Activated CD8-positive, alpha-beta memory T cell treated with anti-CD3 and anti-CD28 coated beads, Interleukin-2, amount 10 ng/mL, durations not matched to agents 7 days and 5 days (primary cell): ENCODE data around the gene RCL1. TPM values are rescaled to one million over a fixed set of nuclear protein-coding genes. Genes with fewer than 3 reads are reported as not detected.
"Not testable (repeated sequence)": the region's sequence is repeated elsewhere in the genome, so short reads cannot be mapped to it uniquely, and the experiment has no call there.

Experiments used
- ATAC-seq: fragments of 150-1000 bp; cut with Tn5 transposase; one replicate; pipeline ENCODE4 v1.10.0; 2021; ENCODE audit warnings: moderate library complexity
- CTCF ChIA-PET: fragments of 350-600 bp; sonication (Branson Sonifier 250); formaldehyde crosslinking; loops from one replicate; lab custom pipeline; 2021; ENCODE audit warnings: antibody characterized with exemption; lab: Charles Lee
- DNase-seq: peaks from one replicate; pipeline ENCODE4 v3.0.0-alpha.2; 2020
- H3K27ac Mint-ChIP-seq: one replicate; pipeline ENCODE4 v1.8.0; 2021; ENCODE audit warnings: mild to moderate bottlenecking, mixed read lengths
- H3K27me3 Mint-ChIP-seq: one replicate; pipeline ENCODE4 v1.8.0; 2021; ENCODE audit warnings: mixed read lengths
- H3K36me3 Mint-ChIP-seq: one replicate; pipeline ENCODE4 v1.8.0; 2021; ENCODE audit warnings: mild to moderate bottlenecking, mixed read lengths
- H3K4me1 Mint-ChIP-seq: one replicate; pipeline ENCODE4 v1.8.0; 2021; ENCODE audit warnings: mixed read lengths
- H3K4me3 Mint-ChIP-seq: one replicate; pipeline ENCODE4 v1.8.0; 2021; ENCODE audit warnings: mild to moderate bottlenecking, moderate library complexity, mixed read lengths
- H3K9me3 Mint-ChIP-seq: one replicate; pipeline ENCODE4 v1.8.0; 2022; ENCODE audit warnings: low read depth, mixed read lengths
- total RNA-seq, 2 experiments: library from RNA; stranded (reverse); gene quantifications; one replicate each; pipeline ENCODE4 v1.2.3, GENCODE V29; 2021

The RCL1 gene
- total RNA-seq, 2 experiments from 2014 or later = 14.3 to 20.2 TPM

GRCh38 chr9:4788703-4789102 is 4.0 kb upstream of the RCL1 start:
- no peaks in the 10 kb centered on the region for H3K9me3 Mint-ChIP-seq
- CTCF ChIA-PET = interaction anchor here (0.6 to 1.2 kb wide), 3 partner anchors 36 to 564 kb away, joined by 3 read pairs; no protein-coding TSS in a partner anchor
- peaks cover 10% of the 10 kb centered on the region for H3K27me3 Mint-ChIP-seq
- H3K4me3 Mint-ChIP-seq = no peak overlapping the region
- no peaks in the 10 kb centered on the region for H3K36me3 Mint-ChIP-seq
- peaks cover 16% of the 10 kb centered on the region for H3K4me1 Mint-ChIP-seq
- ATAC-seq (no peak), DNase-seq (no peak)
- no peak overlapping the region for H3K27ac Mint-ChIP-seq

GRCh38 chr9:4792054-4792571 is 631 bp upstream of the RCL1 start:
- Mint-ChIP-seq H3K36me3 (peaks cover 4% of the 10 kb centered on the region), H3K4me1 (peaks cover 32% of the 10 kb centered on the region), H3K27ac (peak overlapping the region; percentile 58), H3K27me3 (no peaks in the 10 kb centered on the region), H3K4me3 (peak overlapping the region; percentile 96), H3K9me3 (no peaks in the 10 kb centered on the region)
- DNase-seq (no peak), ATAC-seq (peak; percentile 38)
- CTCF ChIA-PET = interaction anchor here (0.9 to 3.0 kb wide), 6 partner anchors 30 to 196 kb away, joined by 4 to 14 read pairs (median 8); partner anchors contain the start of gene JAK2

- CTCF ChIA-PET = interaction anchor here (0.9 to 3.0 kb wide), 12 partner anchors 24 to 796 kb away, joined by 3 to 14 read pairs (median 4); partner anchors contain the start of gene JAK2
- ATAC-seq = no peak
- peak overlapping the region; percentile 96 for H3K4me3 Mint-ChIP-seq
- peak overlapping the region; percentile 93 for H3K27ac Mint-ChIP-seq
- no peaks in the 10 kb centered on the region for H3K27me3 Mint-ChIP-seq
- H3K4me1 Mint-ChIP-seq = peaks cover 34% of the 10 kb centered on the region
- H3K36me3 Mint-ChIP-seq = peaks cover 4% of the 10 kb centered on the region
- H3K9me3 Mint-ChIP-seq = no peaks in the 10 kb centered on the region
- no peak for DNase-seq
These were observed 983 bp downstream of the RCL1 start for GRCh38 chr9:4793459-4794395.

GRCh38 chr9:4794691-4795090 is 1.9 kb downstream of the RCL1 start:
- DNase-seq (no peak), ATAC-seq (no peak)
- H3K27me3 Mint-ChIP-seq = no peaks in the 10 kb centered on the region
- no peak overlapping the region for H3K4me3 Mint-ChIP-seq
- no peak overlapping the region for H3K27ac Mint-ChIP-seq
- H3K9me3 Mint-ChIP-seq = no peaks in the 10 kb centered on the region
- CTCF ChIA-PET = interaction anchor here (1.1 to 2.9 kb wide), 3 partner anchors 23 to 193 kb away, joined by 3 to 11 read pairs (median 6); no protein-coding TSS in a partner anchor
- H3K4me1 Mint-ChIP-seq = peaks cover 39% of the 10 kb centered on the region
- peaks cover 4% of the 10 kb centered on the region for H3K36me3 Mint-ChIP-seq

GRCh38 chr9:4795108-4795507 is 2.4 kb downstream of the RCL1 start:
- DNase-seq, H3K27ac Mint-ChIP-seq, ATAC-seq, H3K36me3 Mint-ChIP-seq, H3K27me3 Mint-ChIP-seq, H3K4me3 Mint-ChIP-seq, H3K9me3 Mint-ChIP-seq: not testable (repeated sequence)
- H3K4me1 Mint-ChIP-seq = peaks cover 40% of the 10 kb centered on the region
- CTCF ChIA-PET = interaction anchor here (1.1 to 1.9 kb wide), 2 partner anchors 22 to 193 kb away, joined by 3 to 6 read pairs; no protein-coding TSS in a partner anchor

GRCh38 chr9:4796530-4796929 is 3.8 kb downstream of the RCL1 start:
- H3K27ac Mint-ChIP-seq = no peak overlapping the region
- no peak for ATAC-seq
- peaks cover 33% of the 10 kb centered on the region for H3K4me1 Mint-ChIP-seq

GRCh38 chr9:4796988-4797853 is 4.5 kb downstream of the RCL1 start:
- peaks cover 26% of the 10 kb centered on the region for H3K4me1 Mint-ChIP-seq
- H3K36me3 Mint-ChIP-seq = peaks cover 7% of the 10 kb centered on the region
- H3K4me3 Mint-ChIP-seq = no peak overlapping the region
- ATAC-seq (no peak), DNase-seq (no peak)
- H3K27ac Mint-ChIP-seq = no peak overlapping the region
- CTCF ChIA-PET = interaction anchor here (0.8 to 1.6 kb wide), 4 partner anchors 11 to 69 kb away, joined by 3 to 7 read pairs (median 4); no protein-coding TSS in a partner anchor
- no peaks in the 10 kb centered on the region for H3K27me3 Mint-ChIP-seq
- H3K9me3 Mint-ChIP-seq = no peaks in the 10 kb centered on the region

More at GRCh38 chr9:4796530-4796929, 3.8 kb downstream of the RCL1 start:
- H3K27me3 Mint-ChIP-seq = no peaks in the 10 kb centered on the region
- H3K4me3 Mint-ChIP-seq = no peak overlapping the region
- no peak for DNase-seq
- CTCF ChIA-PET = interaction anchor here (0.7 to 1.9 kb wide), 5 partner anchors 10 to 191 kb away, joined by 3 to 7 read pairs (median 4); no protein-coding TSS in a partner anchor
- H3K36me3 Mint-ChIP-seq = peaks cover 4% of the 10 kb centered on the region
- no peaks in the 10 kb centered on the region for H3K9me3 Mint-ChIP-seq

GRCh38 chr9:4797854-4798150 is 5.1 kb downstream of the RCL1 start:
- no peaks in the 10 kb centered on the region for H3K9me3 Mint-ChIP-seq
- peaks cover 26% of the 10 kb centered on the region for H3K4me1 Mint-ChIP-seq
- H3K27ac Mint-ChIP-seq = no peak overlapping the region
- CTCF ChIA-PET = interaction anchor here (1.6 kb wide), 1 partner anchor 19 kb away, joined by 7 read pairs; no protein-coding TSS in a partner anchor
- peaks cover 7% of the 10 kb centered on the region for H3K36me3 Mint-ChIP-seq
- H3K4me3 Mint-ChIP-seq = no peak overlapping the region
- H3K27me3 Mint-ChIP-seq = no peaks in the 10 kb centered on the region
- no peak for ATAC-seq
- DNase-seq = no peak

GRCh38 chr9:4798281-4799032 is 5.7 kb downstream of the RCL1 start:
- H3K36me3 Mint-ChIP-seq = peaks cover 7% of the 10 kb centered on the region
- no peak overlapping the region for H3K4me3 Mint-ChIP-seq
- DNase-seq = no peak
- no peaks in the 10 kb centered on the region for H3K27me3 Mint-ChIP-seq
- peak overlapping the region; percentile 4 for H3K27ac Mint-ChIP-seq
- no peak for ATAC-seq
- no peaks in the 10 kb centered on the region for H3K9me3 Mint-ChIP-seq
- CTCF ChIA-PET = no interaction called here
- H3K4me1 Mint-ChIP-seq = peaks cover 26% of the 10 kb centered on the region

GRCh38 chr9:4799033-4799430 is 6.3 kb downstream of the RCL1 start:
- Mint-ChIP-seq H3K27me3 (no peaks in the 10 kb centered on the region), H3K27ac (no peak overlapping the region), H3K9me3 (no peaks in the 10 kb centered on the region), H3K4me1 (peaks cover 21% of the 10 kb centered on the region), H3K36me3 (peaks cover 12% of the 10 kb centered on the region), H3K4me3 (no peak overlapping the region)
- ATAC-seq (no peak), DNase-seq (no peak)
- CTCF ChIA-PET = no interaction called here

- no peak for DNase-seq
- CTCF ChIA-PET = no interaction called here
- no peak for ATAC-seq
- Mint-ChIP-seq H3K27me3 (no peaks in the 10 kb centered on the region), H3K36me3 (peaks cover 16% of the 10 kb centered on the region), H3K9me3 (peaks cover under 1% of the 10 kb centered on the region), H3K27ac (no peak overlapping the region), H3K4me3 (no peak overlapping the region), H3K4me1 (peaks cover 15% of the 10 kb centered on the region)
These were observed 7.0 kb downstream of the RCL1 start for GRCh38 chr9:4799775-4800174.

- no peak overlapping the region for H3K4me3 Mint-ChIP-seq
These were observed 8.4 kb downstream of the RCL1 start for GRCh38 chr9:4801156-4801555.

More at GRCh38 chr9:4801156-4801555, 8.4 kb downstream of the RCL1 start:
- H3K27me3 Mint-ChIP-seq = no peaks in the 10 kb centered on the region
- DNase-seq (no peak), ATAC-seq (no peak)
- H3K9me3 Mint-ChIP-seq = peaks cover 6% of the 10 kb centered on the region
- H3K36me3 Mint-ChIP-seq = peaks cover 22% of the 10 kb centered on the region
- peaks cover 8% of the 10 kb centered on the region for H3K4me1 Mint-ChIP-seq
- H3K27ac Mint-ChIP-seq = no peak overlapping the region
- CTCF ChIA-PET = no interaction called here
